ENCODE measurements around the gene TRNP1. TPM values are rescaled to one million over a fixed set of nuclear protein-coding genes. Genes with fewer than 3 reads are reported as not detected.

The TRNP1 gene
- total and polyA plus RNA-seq, 4 donors, result 15.0 to 30.8 (median 15.7) TPM

GRCh38 chr1:26951216-26951615, 42.3 kb upstream of the TRNP1 start:
- intact Hi-C loops (cut with DNase I), result no loop called here
- Histone ChIP-seq H3K9me3 (ENCODE audit: control insufficient read depth, low read length) (no peaks in the 10 kb centered on the region), H3K36me3 (ENCODE audit: control insufficient read depth in 1 of 2, insufficient read depth in 2 of 2, low read length in 1 of 2) (peaks cover 0 to 1% of the 10 kb centered on the region in 2 donors), H3K4me3 (ENCODE audit: low read length in 2 of 2) (no peak overlapping the region), H3K27ac (ENCODE audit: low read depth in 1 of 2, low read length in 2 of 2) (no peak overlapping the region), H3K4me1 (ENCODE audit: control insufficient read depth in 1 of 2, insufficient read depth in 2 of 2, low read length in 2 of 2) (no peaks in the 10 kb centered on the region), H3K27me3 (ENCODE audit: control insufficient read depth in 1 of 2, insufficient read depth in 2 of 2, low read length in 1 of 2) (no peaks in the 10 kb centered on the region)
- WGBS, 2 donors, result 92% methylated on average over 14 of the region's 14 CpGs
- no peak for ATAC-seq (ENCODE audit: low FRiP score)
- no peak for DNase-seq

DNA sequence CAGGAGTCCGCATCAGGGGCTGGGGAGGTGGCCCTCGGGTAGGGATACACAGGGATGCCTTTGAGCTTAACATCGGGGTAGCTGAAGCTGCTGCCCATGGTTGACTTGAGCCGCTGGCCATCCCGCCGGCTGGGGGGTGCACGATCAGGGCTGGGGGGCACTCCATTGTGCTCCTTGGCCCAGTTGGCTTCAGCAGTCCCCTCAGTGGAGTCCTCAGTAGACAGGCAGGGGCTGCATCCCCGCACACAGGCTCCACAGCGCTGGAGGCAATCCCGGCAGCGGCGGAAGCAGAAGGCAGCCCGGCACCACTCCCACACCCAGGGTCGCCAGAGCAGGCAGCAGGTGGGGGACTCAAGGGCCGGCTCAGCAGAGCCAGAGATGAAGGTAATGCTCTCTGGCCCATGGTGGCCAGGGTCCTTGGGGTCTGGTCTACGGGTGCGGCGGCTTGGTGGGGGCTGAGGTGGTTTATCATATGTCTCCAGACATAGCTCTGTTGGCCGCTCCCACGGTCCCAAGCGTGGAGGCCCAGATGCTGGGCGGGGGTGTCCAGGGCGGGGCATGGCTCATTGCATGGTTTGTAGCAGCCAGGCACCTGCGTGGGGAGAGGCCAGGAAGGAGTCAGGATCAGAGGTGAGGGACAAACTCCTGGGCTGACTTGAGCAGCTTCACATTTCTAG, 41.5 kb upstream of the TRNP1 start:
- intact Hi-C loops (cut with DNase I), result no loop called here
- H3K4me1 ChIP-seq (ENCODE audit: control insufficient read depth in 1 of 2, insufficient read depth in 2 of 2, low read length in 2 of 2), result no peaks in the 10 kb centered on the region
- DNase-seq, result no peak
- no peak overlapping the region for H3K27ac ChIP-seq (ENCODE audit: low read depth in 1 of 2, low read length in 2 of 2)
- H3K27me3 ChIP-seq (ENCODE audit: control insufficient read depth in 1 of 2, insufficient read depth in 2 of 2, low read length in 1 of 2), result no peaks in the 10 kb centered on the region
- no peaks in the 10 kb centered on the region for H3K9me3 ChIP-seq (ENCODE audit: control insufficient read depth, low read length)
- peak; percentile 19 for ATAC-seq (ENCODE audit: low FRiP score)
- no peak overlapping the region for H3K4me3 ChIP-seq (ENCODE audit: low read length in 2 of 2)
- 89 to 90% methylated on average over 23 to 24 of the region's 24 CpGs for WGBS, 2 donors
- H3K36me3 ChIP-seq (ENCODE audit: control insufficient read depth in 1 of 2, insufficient read depth in 2 of 2, low read length in 1 of 2), result no peaks in the 10 kb centered on the region

DNA sequence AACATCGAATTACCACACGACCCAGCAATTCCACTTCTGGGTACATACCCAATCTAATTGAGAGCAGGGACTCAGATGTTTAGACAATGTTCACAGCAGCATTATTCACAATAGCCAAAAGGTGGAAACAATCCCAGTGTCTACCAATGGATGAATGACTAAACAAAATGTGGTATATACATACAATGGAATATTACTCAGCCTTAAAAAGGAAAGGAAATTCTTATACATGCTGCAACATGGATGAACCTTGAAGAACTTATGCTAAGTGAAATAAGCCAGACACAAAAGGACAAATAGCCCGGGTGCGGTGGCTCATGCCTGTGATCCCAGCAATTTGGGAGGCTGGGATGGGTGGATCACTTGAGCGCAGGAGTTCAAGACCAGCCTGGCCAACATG, 40.1 kb upstream of the TRNP1 start:
- H3K9me3 ChIP-seq (ENCODE audit: control insufficient read depth, low read length), result peaks cover 2% of the 10 kb centered on the region
- WGBS, 2 donors, result 95 to 96% methylated on average over 5 of the region's 5 CpGs
- H3K4me3 ChIP-seq (ENCODE audit: low read length in 2 of 2), result no peak overlapping the region
- H3K4me1 ChIP-seq (ENCODE audit: control insufficient read depth in 1 of 2, insufficient read depth in 2 of 2, low read length in 2 of 2), result no peaks in the 10 kb centered on the region
- intact Hi-C loops (cut with DNase I), result no loop called here
- H3K27me3 ChIP-seq (ENCODE audit: control insufficient read depth in 1 of 2, insufficient read depth in 2 of 2, low read length in 1 of 2), result no peaks in the 10 kb centered on the region
- DNase-seq, result no peak
- no peaks in the 10 kb centered on the region for H3K36me3 ChIP-seq (ENCODE audit: control insufficient read depth in 1 of 2, insufficient read depth in 2 of 2, low read length in 1 of 2)
- no peak overlapping the region for H3K27ac ChIP-seq (ENCODE audit: low read depth in 1 of 2, low read length in 2 of 2)
- no peak for ATAC-seq (ENCODE audit: low FRiP score)

DNA sequence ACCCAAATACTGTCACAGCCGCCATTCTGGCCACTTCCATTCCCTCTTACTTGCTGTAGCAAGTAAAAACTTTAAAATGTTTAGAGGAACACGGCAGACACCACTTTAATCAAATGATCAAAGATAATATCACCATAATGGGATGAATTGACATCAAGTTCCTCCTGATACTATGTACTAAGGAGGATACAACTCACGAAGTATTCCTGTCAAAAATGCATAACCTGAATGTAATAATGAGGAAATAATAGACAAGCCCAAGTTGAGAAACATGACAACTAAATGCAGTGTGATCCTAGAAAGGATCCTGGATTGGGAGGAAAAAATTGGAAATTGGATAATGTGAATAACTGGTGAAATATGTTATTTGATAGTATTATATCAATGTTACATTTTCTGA, 37.2 kb upstream of the TRNP1 start:
- H3K36me3 ChIP-seq (ENCODE audit: control insufficient read depth in 1 of 2, insufficient read depth in 2 of 2, low read length in 1 of 2), result no peaks in the 10 kb centered on the region
- intact Hi-C loops (cut with DNase I), result no loop called here
- 81 to 89% methylated on average over 3 of the region's 3 CpGs for WGBS, 2 donors
- ATAC-seq (ENCODE audit: low FRiP score) (no peak), DNase-seq (no peak)
- no peak overlapping the region for H3K4me3 ChIP-seq (ENCODE audit: low read length in 2 of 2)
- H3K9me3 ChIP-seq (ENCODE audit: control insufficient read depth, low read length), result peaks cover 2% of the 10 kb centered on the region
- no peak overlapping the region for H3K27ac ChIP-seq (ENCODE audit: low read depth in 1 of 2, low read length in 2 of 2)
- no peaks in the 10 kb centered on the region for H3K4me1 ChIP-seq (ENCODE audit: control insufficient read depth in 1 of 2, insufficient read depth in 2 of 2, low read length in 2 of 2)
- no peaks in the 10 kb centered on the region for H3K27me3 ChIP-seq (ENCODE audit: control insufficient read depth in 1 of 2, insufficient read depth in 2 of 2, low read length in 1 of 2)

DNA sequence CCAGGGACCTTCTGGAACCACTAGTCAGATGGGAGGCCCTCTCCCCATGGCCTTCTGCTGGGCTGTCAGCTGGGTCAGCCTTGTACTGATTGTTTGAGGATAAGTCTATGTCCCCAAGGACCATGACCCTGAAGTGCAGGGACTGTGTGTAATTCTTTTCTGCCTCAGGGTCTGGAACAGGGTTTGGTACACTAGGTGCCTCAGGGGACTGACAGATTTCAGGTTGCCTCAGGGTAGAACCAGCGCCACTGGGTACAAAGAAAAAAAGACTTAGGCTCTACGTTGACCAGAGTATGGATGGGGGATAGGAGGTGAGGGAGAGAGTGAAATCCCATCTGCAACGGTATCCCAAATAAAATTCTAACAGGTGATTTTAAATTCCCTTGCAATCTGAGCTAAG, 36.2 kb upstream of the TRNP1 start:
- H3K36me3 ChIP-seq (ENCODE audit: control insufficient read depth in 1 of 2, insufficient read depth in 2 of 2, low read length in 1 of 2), result no peaks in the 10 kb centered on the region
- no peaks in the 10 kb centered on the region for H3K27me3 ChIP-seq (ENCODE audit: control insufficient read depth in 1 of 2, insufficient read depth in 2 of 2, low read length in 1 of 2)
- peaks cover 2% of the 10 kb centered on the region for H3K9me3 ChIP-seq (ENCODE audit: control insufficient read depth, low read length)
- H3K4me1 ChIP-seq (ENCODE audit: control insufficient read depth in 1 of 2, insufficient read depth in 2 of 2, low read length in 2 of 2), result no peaks in the 10 kb centered on the region
- DNase-seq, result no peak
- intact Hi-C loops (cut with DNase I), result no loop called here
- H3K27ac ChIP-seq (ENCODE audit: low read depth in 1 of 2, low read length in 2 of 2), result no peak overlapping the region
- H3K4me3 ChIP-seq (ENCODE audit: low read length in 2 of 2), result no peak overlapping the region
- no peak for ATAC-seq (ENCODE audit: low FRiP score)
- 85 to 87% methylated on average over 3 of the region's 3 CpGs for WGBS, 2 donors

DNA sequence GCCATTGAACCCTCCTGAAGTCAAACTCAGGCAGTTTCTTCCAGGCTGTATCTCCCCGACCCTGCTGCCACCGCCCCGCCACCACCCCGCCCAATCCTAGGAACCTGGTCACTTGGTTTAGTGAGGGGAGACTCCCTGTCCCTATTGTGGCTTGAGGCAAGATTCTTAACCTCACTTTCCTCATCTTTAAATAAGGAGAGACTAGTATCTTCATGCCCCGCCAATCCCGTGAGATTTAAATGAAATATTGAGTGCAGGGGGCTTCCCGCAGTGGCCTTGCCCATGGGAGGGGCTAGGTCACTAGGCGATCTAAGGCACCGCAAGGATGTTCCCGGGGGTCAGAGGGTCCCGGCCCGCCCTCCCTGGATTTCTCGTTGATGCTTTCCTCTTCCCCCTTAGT, 34.2 kb upstream of the TRNP1 start:
- Histone ChIP-seq H3K36me3 (ENCODE audit: control insufficient read depth in 1 of 2, insufficient read depth in 2 of 2, low read length in 1 of 2) (no peaks in the 10 kb centered on the region), H3K4me1 (ENCODE audit: control insufficient read depth in 1 of 2, insufficient read depth in 2 of 2, low read length in 2 of 2) (no peaks in the 10 kb centered on the region), H3K27ac (ENCODE audit: low read depth in 1 of 2, low read length in 2 of 2) (no peak overlapping the region), H3K4me3 (ENCODE audit: low read length in 2 of 2) (no peak overlapping the region), H3K9me3 (ENCODE audit: control insufficient read depth, low read length) (peaks cover 2% of the 10 kb centered on the region), H3K27me3 (ENCODE audit: control insufficient read depth in 1 of 2, insufficient read depth in 2 of 2, low read length in 1 of 2) (no peaks in the 10 kb centered on the region)
- ATAC-seq (ENCODE audit: low FRiP score) (no peak), DNase-seq (no peak)
- 27 to 29% methylated on average over 12 to 13 of the region's 13 CpGs for WGBS, 2 donors
- intact Hi-C loops (cut with DNase I), result no loop called here

DNA sequence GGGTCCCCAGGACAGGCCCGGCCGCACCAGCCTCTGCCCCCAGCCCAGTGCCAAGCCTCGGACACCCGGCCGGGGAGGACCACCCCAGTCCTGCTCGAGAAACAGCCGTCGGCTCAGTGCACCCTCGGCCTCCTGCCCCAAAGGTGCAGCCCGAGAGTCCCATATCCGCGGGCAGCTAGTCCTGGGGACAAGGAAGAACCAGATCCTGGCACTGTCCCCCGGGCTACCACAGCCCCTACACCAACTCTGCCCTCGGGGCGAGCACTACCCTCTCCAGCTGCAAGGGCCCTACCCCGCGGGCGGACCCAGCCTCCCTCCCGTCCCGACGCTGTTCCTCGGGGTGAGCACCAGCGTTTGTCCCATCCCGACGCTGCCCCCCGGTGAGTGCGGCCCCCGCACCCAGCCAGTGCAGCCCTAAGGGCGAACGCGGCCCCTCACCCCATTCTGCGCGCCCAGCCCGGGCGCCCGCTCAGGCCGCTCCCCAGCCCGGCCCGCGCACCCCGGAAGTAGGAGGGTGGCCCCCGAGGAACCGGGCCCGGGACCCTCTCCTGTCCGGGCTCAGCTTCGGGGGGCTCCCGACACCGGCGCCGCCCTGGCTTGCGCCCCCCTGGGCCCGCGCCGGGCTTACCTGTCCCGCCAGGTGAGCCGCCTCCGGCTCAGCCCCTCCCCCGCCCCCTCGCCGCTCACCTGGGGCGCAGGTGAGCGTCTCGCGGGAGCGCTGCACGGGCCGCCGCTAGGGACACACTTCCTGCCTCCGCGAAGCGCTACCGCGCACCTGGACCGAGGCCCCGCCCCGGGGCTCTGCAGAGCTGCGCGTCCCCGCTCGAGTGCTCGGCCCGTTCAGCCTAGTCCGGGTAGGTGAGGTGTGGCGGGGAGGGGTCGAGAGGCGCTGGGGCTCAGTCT, 33.5 kb upstream of the TRNP1 start, which contains the start of gene KDF1:
TSS of gene KDF1 (minus strand) at position 747 of the 903 bp plus-strand sequence. CDS start 8,088 bp downstream, outside the sequence.
- Histone ChIP-seq H3K4me1 (ENCODE audit: control insufficient read depth in 1 of 2, insufficient read depth in 2 of 2, low read length in 2 of 2) (no peaks in the 10 kb centered on the region), H3K27me3 (ENCODE audit: control insufficient read depth in 1 of 2, insufficient read depth in 2 of 2, low read length in 1 of 2) (no peaks in the 10 kb centered on the region), H3K4me3 (ENCODE audit: low read length in 2 of 2) (no peak within 1 kb of the TSS), H3K36me3 (ENCODE audit: control insufficient read depth in 1 of 2, insufficient read depth in 2 of 2, low read length in 1 of 2) (no peaks in the 10 kb centered on the region), H3K27ac (ENCODE audit: low read depth in 1 of 2, low read length in 2 of 2) (no peak within 1 kb of the TSS), H3K9me3 (ENCODE audit: control insufficient read depth, low read length) (peaks cover 2% of the 10 kb centered on the region)
- WGBS, 2 donors, result 1% methylated on average over 65 to 86 of the region's 86 CpGs
- ATAC-seq (ENCODE audit: low FRiP score) (peak; percentile 36), DNase-seq (no peak)
- intact Hi-C loops (cut with DNase I), result loop anchor here in 1 of 2 donors (10.0 kb wide), 1 partner anchor 135 kb away; no protein-coding TSS in a partner anchor

GRCh38 chr1:26960625-26960966, 32.9 kb upstream of the TRNP1 start:
- Histone ChIP-seq H3K9me3 (ENCODE audit: control insufficient read depth, low read length) (peaks cover 2% of the 10 kb centered on the region), H3K36me3 (ENCODE audit: control insufficient read depth in 1 of 2, insufficient read depth in 2 of 2, low read length in 1 of 2) (no peaks in the 10 kb centered on the region), H3K4me3 (ENCODE audit: low read length in 2 of 2) (no peak overlapping the region), H3K4me1 (ENCODE audit: control insufficient read depth in 1 of 2, insufficient read depth in 2 of 2, low read length in 2 of 2) (no peaks in the 10 kb centered on the region), H3K27ac (ENCODE audit: low read depth in 1 of 2, low read length in 2 of 2) (no peak overlapping the region), H3K27me3 (ENCODE audit: control insufficient read depth in 1 of 2, insufficient read depth in 2 of 2, low read length in 1 of 2) (no peaks in the 10 kb centered on the region)
- no peak for ATAC-seq (ENCODE audit: low FRiP score)
- WGBS, 2 donors, result 20 to 25% methylated on average over 3 of the region's 3 CpGs
- intact Hi-C loops (cut with DNase I), result loop anchor here in 1 of 2 donors (10.0 kb wide), 1 partner anchor 134 kb away; no protein-coding TSS in a partner anchor
- no peak for DNase-seq

All from aorta (tissue), 5 donors.